ENCODE measurements around the gene TWF1.

Gene TWF1

GRCh38 chr12:43826681-43827080 lies 20.6 kb upstream of the TWF1 start:
- no peak for TF ChIP-seq CTCF (IDR thresholded peaks at IDR 0.05; ENCODE audit: control insufficient read depth, extremely low read depth, insufficient read depth)
- no peak for DNase-seq (ENCODE audit: low read depth)
- no peak overlapping the region for H3K4me3 ChIP-seq (ENCODE audit: low read depth, low read length)

- TF ChIP-seq CTCF (IDR thresholded peaks at IDR 0.05; ENCODE audit: control insufficient read depth, extremely low read depth, insufficient read depth): no peak
- DNase-seq (ENCODE audit: low read depth): no peak
- no peak overlapping the region for H3K4me3 ChIP-seq (ENCODE audit: low read depth, low read length)
These were observed 18.2 kb upstream of the TWF1 start for GRCh38 chr12:43824207-43824775.

GRCh38 chr12:43816168-43816567 lies 10.1 kb upstream of the TWF1 start:
- no peak for DNase-seq (ENCODE audit: low read depth)
- TF ChIP-seq CTCF (IDR thresholded peaks at IDR 0.05; ENCODE audit: control insufficient read depth, extremely low read depth, insufficient read depth): no peak
- H3K4me3 ChIP-seq (ENCODE audit: low read depth, low read length): no peak overlapping the region

- TF ChIP-seq CTCF (IDR thresholded peaks at IDR 0.05; ENCODE audit: control insufficient read depth, extremely low read depth, insufficient read depth): no peak
- no peak overlapping the region for H3K4me3 ChIP-seq (ENCODE audit: low read depth, low read length)
- DNase-seq (ENCODE audit: low read depth): no peak
These were observed 9.3 kb upstream of the TWF1 start for GRCh38 chr12:43815416-43815815.

GRCh38 chr12:43812926-43813325 lies 6.8 kb upstream of the TWF1 start:
- H3K4me3 ChIP-seq (ENCODE audit: low read depth, low read length): no peak overlapping the region
- TF ChIP-seq CTCF (IDR thresholded peaks at IDR 0.05; ENCODE audit: control insufficient read depth, extremely low read depth, insufficient read depth): no peak
- no peak for DNase-seq (ENCODE audit: low read depth)

GRCh38 chr12:43812057-43812456 lies 5.9 kb upstream of the TWF1 start:
- no peak for TF ChIP-seq CTCF (IDR thresholded peaks at IDR 0.05; ENCODE audit: control insufficient read depth, extremely low read depth, insufficient read depth)
- H3K4me3 ChIP-seq (ENCODE audit: low read depth, low read length): no peak overlapping the region
- no peak for DNase-seq (ENCODE audit: low read depth)

- no peak for TF ChIP-seq CTCF (IDR thresholded peaks at IDR 0.05; ENCODE audit: control insufficient read depth, extremely low read depth, insufficient read depth)
- H3K4me3 ChIP-seq (ENCODE audit: low read depth, low read length): no peak overlapping the region
- DNase-seq (ENCODE audit: low read depth): no peak
These were observed 1.3 kb upstream of the TWF1 start for GRCh38 chr12:43807386-43807785.
